Ectodermal cell (in vitro differentiated cells): Measurements from ENCODE around the gene CD58.
"Not testable (repeated sequence)": the region's sequence is repeated elsewhere in the genome, so short reads cannot be mapped to it uniquely, and the experiment has no call there.

ENCODE experiments used
- H3K27ac ChIP-seq: 2 replicates; pipeline ENCODE4 v1.7.0; 2013; ENCODE audit warnings: mild to moderate bottlenecking, low read depth, low read length; ENCODE audit not compliant: insufficient read depth, poor library complexity, severe bottlenecking
- H3K27me3 ChIP-seq: 2 replicates; pipeline ENCODE4 v1.7.0; 2013; ENCODE audit warnings: mild to moderate bottlenecking, low read length; ENCODE audit not compliant: insufficient read depth, control insufficient read depth, poor library complexity, severe bottlenecking
- H3K36me3 ChIP-seq: one replicate; pipeline ENCODE4 v1.7.0; 2013; ENCODE audit warnings: low read length; ENCODE audit not compliant: control insufficient read depth, insufficient read depth
- H3K4me1 ChIP-seq: one replicate; pipeline ENCODE4 v1.7.0; 2013; ENCODE audit warnings: low read length; ENCODE audit not compliant: control insufficient read depth, insufficient read depth
- H3K4me3 ChIP-seq: 2 replicates; pipeline ENCODE4 v1.7.0; 2013; ENCODE audit warnings: low read depth, low read length, control low read depth; ENCODE audit not compliant: insufficient read depth
- H3K9me3 ChIP-seq: 2 replicates; pipeline ENCODE4 v1.7.0; 2013; ENCODE audit warnings: mild to moderate bottlenecking, low read length, moderate library complexity; ENCODE audit not compliant: control insufficient read depth
- WGBS, 2 experiments: methylation state at CpG; one replicate each; pipeline ENCODE4 v1.1.7; 2013; ENCODE audit warnings: missing lambda C conversion rate in 2 of 2; 5-methylcytosine and 5-hydroxymethylcytosine counted together

CD58 gene

GRCh38 chr1:116605315-116605714 is 34.5 kb upstream of the CD58 start:
- H3K4me1 ChIP-seq, result no peaks in the 10 kb centered on the region
- H3K27ac ChIP-seq, result no peak overlapping the region
- no peak overlapping the region for H3K4me3 ChIP-seq
- 88 to 92% methylated on average over 1 of the region's 1 CpG for WGBS, 2 experiments
- no peaks in the 10 kb centered on the region for H3K36me3 ChIP-seq
- H3K27me3 ChIP-seq, result no peaks in the 10 kb centered on the region
- no peaks in the 10 kb centered on the region for H3K9me3 ChIP-seq

- WGBS, 2 experiments, result 79 to 93% methylated on average over 2 to 3 of the region's 6 CpGs
- H3K4me3 ChIP-seq, H3K27ac ChIP-seq: not testable (repeated sequence)
These were observed 33.6 kb upstream of the CD58 start for GRCh38 chr1:116604408-116604807.

GRCh38 chr1:116603646-116604045 is 32.8 kb upstream of the CD58 start:
- not testable (repeated sequence) for H3K4me3 ChIP-seq, H3K27me3 ChIP-seq, H3K27ac ChIP-seq, H3K4me1 ChIP-seq, H3K9me3 ChIP-seq, H3K36me3 ChIP-seq
- WGBS, 2 experiments, result 93 to 94% methylated on average over 21 of the region's 21 CpGs

More at GRCh38 chr1:116604408-116604807, 33.6 kb upstream of the CD58 start:
- not testable (repeated sequence) for H3K36me3 ChIP-seq, H3K9me3 ChIP-seq, H3K4me1 ChIP-seq, H3K27me3 ChIP-seq

- not testable (repeated sequence) for H3K27ac ChIP-seq, H3K27me3 ChIP-seq, H3K9me3 ChIP-seq, H3K4me1 ChIP-seq, H3K4me3 ChIP-seq, H3K36me3 ChIP-seq
- WGBS, 2 experiments, result 98 to 100% methylated on average over 1 to 2 of the region's 2 CpGs
These were observed 28.5 kb upstream of the CD58 start for GRCh38 chr1:116599369-116599768.

- H3K4me1 ChIP-seq, H3K4me3 ChIP-seq, H3K27ac ChIP-seq, H3K36me3 ChIP-seq, H3K27me3 ChIP-seq, H3K9me3 ChIP-seq: not testable (repeated sequence)
- 95% methylated on average over 10 to 11 of the region's 11 CpGs for whole genome bisulfite sequencing, 2 experiments
These were observed 27.7 kb upstream of the CD58 start for GRCh38 chr1:116598420-116599036.

DNA sequence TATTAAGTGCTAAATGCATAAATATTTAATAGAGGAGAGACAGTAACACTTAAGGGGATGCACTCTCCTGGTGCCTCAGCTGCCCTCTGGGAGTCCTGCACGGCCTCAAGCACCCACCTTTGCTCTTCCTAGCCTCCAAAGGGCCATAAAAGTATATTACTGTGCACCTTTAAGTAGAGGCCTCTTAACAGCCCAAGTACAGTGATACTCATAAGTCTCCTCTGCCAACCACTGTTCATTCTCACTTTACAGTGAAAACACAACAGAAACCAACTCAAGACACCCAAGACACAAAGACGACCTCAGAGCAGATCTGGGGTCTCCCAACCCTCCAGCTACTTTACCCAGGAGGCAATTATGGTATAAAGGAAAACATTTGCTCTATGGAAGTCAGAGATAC is 26.6 kb upstream of the CD58 start:
- not testable (repeated sequence) for H3K27ac ChIP-seq, H3K9me3 ChIP-seq, H3K27me3 ChIP-seq, H3K4me3 ChIP-seq, H3K36me3 ChIP-seq, H3K4me1 ChIP-seq
- 80 to 83% methylated on average over 1 of the region's 2 CpGs for WGBS, 2 experiments

DNA sequence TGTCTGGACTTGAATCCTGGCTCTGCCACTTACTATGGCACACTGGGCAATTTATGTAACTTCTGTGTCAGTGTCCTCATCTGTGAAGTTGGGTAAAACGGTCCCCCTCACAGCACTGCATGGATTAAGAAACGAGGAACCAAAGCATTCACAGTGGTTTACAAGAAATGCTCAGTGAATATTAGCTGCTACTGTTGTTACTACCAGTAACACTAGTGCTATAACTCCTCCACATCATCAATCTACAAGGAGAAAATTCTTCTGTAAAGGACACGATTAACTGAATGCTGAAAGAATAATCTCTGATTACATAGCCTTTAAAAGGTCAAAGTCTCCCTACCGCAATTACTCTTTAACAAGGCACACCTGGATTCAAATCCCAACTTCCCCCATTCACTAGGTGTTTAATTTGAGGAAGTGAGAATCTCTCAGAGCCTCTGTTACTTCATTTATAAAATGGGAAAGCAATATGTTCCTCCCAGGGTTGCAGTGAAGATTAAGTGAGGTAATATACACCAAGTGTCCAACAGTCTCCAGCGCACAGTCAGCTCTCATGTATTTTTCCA is 26.0 kb upstream of the CD58 start:
- not testable (repeated sequence) for H3K9me3 ChIP-seq, H3K27me3 ChIP-seq, H3K4me3 ChIP-seq, H3K4me1 ChIP-seq, H3K27ac ChIP-seq, H3K36me3 ChIP-seq
- 91 to 93% methylated on average over 3 to 4 of the region's 5 CpGs for WGBS, 2 experiments

DNA sequence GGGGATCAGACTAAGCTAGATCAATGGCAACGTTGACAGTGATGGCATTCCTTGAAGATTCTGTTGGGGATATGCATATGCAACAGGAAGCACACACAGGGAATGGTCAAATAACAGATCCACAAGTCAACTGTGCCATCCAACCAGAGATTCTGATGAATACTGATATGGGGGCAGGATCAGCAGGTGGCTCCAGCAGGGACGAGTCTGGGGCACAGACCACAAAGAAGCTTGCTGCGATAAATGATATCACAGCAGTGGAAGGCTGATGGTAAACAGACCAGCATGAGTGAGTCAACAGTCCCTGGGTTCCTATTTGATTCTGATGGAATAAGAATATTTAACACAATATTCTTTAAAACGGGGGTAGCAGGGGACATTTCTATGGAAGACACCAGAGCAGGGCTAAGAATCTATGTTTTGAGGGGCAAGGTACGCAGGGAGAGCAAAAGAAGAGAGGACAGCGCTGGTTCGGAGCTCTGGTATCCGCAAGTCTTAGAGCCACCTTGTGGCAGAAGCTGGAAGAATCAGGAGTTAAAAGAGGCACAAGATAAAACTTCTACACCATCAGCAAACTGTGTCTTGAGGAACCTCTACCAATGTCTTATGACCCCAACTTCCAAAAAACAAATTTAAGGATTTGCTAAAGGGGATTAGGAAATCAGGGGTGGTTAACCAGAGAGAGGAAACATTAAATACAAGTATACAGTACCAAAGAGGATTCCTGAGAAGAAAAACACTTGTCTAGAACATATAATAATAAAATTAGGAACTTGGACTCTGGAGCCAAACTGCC is 25.3 kb upstream of the CD58 start:
- H3K9me3 ChIP-seq, H3K27me3 ChIP-seq, H3K27ac ChIP-seq, H3K4me1 ChIP-seq, H3K36me3 ChIP-seq, H3K4me3 ChIP-seq: not testable (repeated sequence)
- WGBS, 2 experiments, result 33 to 34% methylated on average over 5 to 8 of the region's 8 CpGs

GRCh38 chr1:116595065-116595840 is 24.4 kb upstream of the CD58 start:
- H3K36me3 ChIP-seq, H3K9me3 ChIP-seq, H3K4me3 ChIP-seq, H3K4me1 ChIP-seq, H3K27me3 ChIP-seq, H3K27ac ChIP-seq: not testable (repeated sequence)
- WGBS, 2 experiments, result 88 to 97% methylated on average over 3 to 4 of the region's 4 CpGs

GRCh38 chr1:116593977-116594376 is 23.2 kb upstream of the CD58 start:
- not testable (repeated sequence) for H3K36me3 ChIP-seq, H3K4me3 ChIP-seq, H3K9me3 ChIP-seq, H3K27me3 ChIP-seq, H3K4me1 ChIP-seq, H3K27ac ChIP-seq
- WGBS, 2 experiments, result 85 to 100% methylated on average over 2 to 3 of the region's 3 CpGs
